ENCODE results near the gene VIT.
"Not testable (repeated sequence)": the region's sequence is repeated elsewhere in the genome, so short reads cannot be mapped to it uniquely, and the experiment has no call there.

The VIT gene

GRCh38 chr2:36818542-36818941 is 122.0 kb downstream of the VIT start:
- no peak for TF ChIP-seq CTCF (IDR thresholded peaks at IDR 0.05; ENCODE audit: low read depth, low read length)
- no peak for DNase-seq (ENCODE audit: low read depth in 2 of 2)

GRCh38 chr2:36819095-36819711 is 122.7 kb downstream of the VIT start:
- TF ChIP-seq CTCF (IDR thresholded peaks at IDR 0.05; ENCODE audit: low read depth, low read length) = no peak
- DNase-seq (ENCODE audit: low read depth in 2 of 2) = no peak

More at GRCh38 chr2:36818542-36818941, 122.0 kb downstream of the VIT start:
- no peak overlapping the region for H3K4me3 ChIP-seq (replicated peaks in 1 of 2; ENCODE audit: low read depth in 2 of 2, low read length in 2 of 2)

GRCh38 chr2:36820942-36821605 is 124.6 kb downstream of the VIT start:
- no peak for TF ChIP-seq CTCF (IDR thresholded peaks at IDR 0.05; ENCODE audit: low read depth, low read length)

More at GRCh38 chr2:36819095-36819711, 122.7 kb downstream of the VIT start:
- H3K4me3 ChIP-seq (replicated peaks in 1 of 2; ENCODE audit: low read depth in 2 of 2, low read length in 2 of 2) = no peak overlapping the region

GRCh38 chr2:36823862-36824261 is 127.4 kb downstream of the VIT start:
- no peak for TF ChIP-seq CTCF (IDR thresholded peaks at IDR 0.05; ENCODE audit: low read depth, low read length)
- no peak for DNase-seq (ENCODE audit: low read depth in 2 of 2)
- H3K4me3 ChIP-seq (replicated peaks in 1 of 2; ENCODE audit: low read depth in 2 of 2, low read length in 2 of 2) = no peak overlapping the region

More at GRCh38 chr2:36820942-36821605, 124.6 kb downstream of the VIT start:
- no peak overlapping the region for H3K4me3 ChIP-seq (replicated peaks in 1 of 2; ENCODE audit: low read depth in 2 of 2, low read length in 2 of 2)
- no peak for DNase-seq (ENCODE audit: low read depth in 2 of 2)

- TF ChIP-seq CTCF (IDR thresholded peaks at IDR 0.05; ENCODE audit: low read depth, low read length) = no peak
- no peak for DNase-seq (ENCODE audit: low read depth in 2 of 2)
Measured at GRCh38 chr2:36824273-36824672, 127.8 kb downstream of the VIT start.

GRCh38 chr2:36824683-36825082 is 128.2 kb downstream of the VIT start:
- not testable (repeated sequence) for DNase-seq (ENCODE audit: low read depth in 2 of 2)

More at GRCh38 chr2:36824273-36824672, 127.8 kb downstream of the VIT start:
- no peak overlapping the region for H3K4me3 ChIP-seq (replicated peaks in 1 of 2; ENCODE audit: low read depth in 2 of 2, low read length in 2 of 2)

GRCh38 chr2:36831185-36831584 is 134.7 kb downstream of the VIT start:
- no peak overlapping the region for H3K4me3 ChIP-seq (replicated peaks in 1 of 2; ENCODE audit: low read depth in 2 of 2, low read length in 2 of 2)
- no peak for DNase-seq (ENCODE audit: low read depth in 2 of 2)
- no peak for TF ChIP-seq CTCF (IDR thresholded peaks at IDR 0.05; ENCODE audit: low read depth, low read length)

More at GRCh38 chr2:36824683-36825082, 128.2 kb downstream of the VIT start:
- H3K4me3 ChIP-seq (replicated peaks in 1 of 2; ENCODE audit: low read depth in 2 of 2, low read length in 2 of 2) = not testable (repeated sequence)
